Left colon (tissue), 2 donors: ENCODE measurements around the gene UBA7. TPM values are rescaled to one million over a fixed set of nuclear protein-coding genes. Genes with fewer than 3 reads are reported as not detected.
A peak's percentile ranks its signal among the peaks of the same experiment; 100 is the strongest.
"Not testable (repeated sequence)": the region's sequence is repeated elsewhere in the genome, so short reads cannot be mapped to it uniquely, and the experiment has no call there.

Source experiments
- ATAC-seq: fragments of 200-7000 bp; cut with Tn5 transposase; one replicate; pipeline ENCODE4 v1.9.1; 2020; ENCODE audit warnings: mild to moderate bottlenecking, moderate library complexity
- DNase-seq, 2 donors: peaks; one replicate each; pipeline ENCODE4 v3.0.0-alpha.2; 2020
- intact Hi-C, 2 donors: fragments of 100-400 bp; cut with DNase I in 1 of 2; cut with micrococcal nuclease in 1 of 2; formaldehyde crosslinking; loops; one replicate each; pipeline versions ENCODE4 v1.11.2 to v1.14.0; 2022; cut with DNase I, micrococcal nuclease
- long read RNA-seq: library from polyadenylated mRNA; unstranded; transcript quantifications from one replicate; pipeline ENCODE4 v2.0.0, GENCODE V29; 2021
- total RNA-seq, 2 donors: library from RNA; stranded (reverse); fragmentation: NEBNext Ultra II Directional; extraction: Animal tissue kit (Norgen Biotek cat#: 25700); gene quantifications; one replicate each; pipeline ENCODE4 v1.2.1, GENCODE V29; 2021
- donor health status: DM: no; HTN: no; CAD: no.
- donor health status: DM: yes; HTN: yes; CAD: no.

UBA7 gene
- total RNA-seq, result 100 to 1,000 TPM in 1 of 2 donors, 10 to 100 TPM in 1; 71.6 to 102 TPM
- long read RNA-seq, transcript UBA7-201 (24 exons, 3,299 nt), result major isoform, 10 of 63 reads
- long read RNA-seq, partial matches to known transcripts, result 33 of 63 reads
- long read RNA-seq, other reads (novel, unspliced or antisense), result 20 of 63 reads

- DNase-seq (peak; percentile 53 to 55), ATAC-seq (peak; percentile 98)
- intact Hi-C loops, result no loop called here
Observed at GRCh38 chr3:49813497-49814174, at the start of gene UBA7. Gene UBA7, minus strand, starts transcription at chr3:49813953. Its CDS starts 166 bp downstream, at chr3:49813787.

- DNase-seq (no peak), ATAC-seq (no peak)
- intact Hi-C loops, result loop anchor here in 1 of 2 donors (10.0 kb wide), 1 partner anchor 145 kb away; the partner anchor contains the start of gene AMIGO3
Observed at GRCh38 chr3:49859576-49860305, 46.0 kb upstream of the UBA7 start.

- peak; percentile 100 for ATAC-seq
- intact Hi-C loops, result loop anchor here in 1 of 2 donors (10.0 kb wide), 1 partner anchor 142 kb away; the partner anchor contains the start of gene AMIGO3
- peak; percentile 93 to 97 for DNase-seq
Observed at GRCh38 chr3:49856181-49857005, 42.6 kb upstream of the UBA7 start, which contains the start of gene TRAIP. Gene TRAIP, minus strand, starts transcription at chr3:49856564. Its CDS starts 111 bp downstream, at chr3:49856453.

GRCh38 chr3:49855662-49856061 lies 41.9 kb upstream of the UBA7 start:
- DNase-seq (no peak), ATAC-seq (no peak)
- intact Hi-C loops, result loop anchor here in 1 of 2 donors (10.0 kb wide), 1 partner anchor 141 kb away; the partner anchor contains the start of gene AMIGO3

GRCh38 chr3:49845694-49846093 lies 31.9 kb upstream of the UBA7 start:
- intact Hi-C loops, result no loop called here
- peak; percentile 83 for ATAC-seq

GRCh38 chr3:49844464-49845183 lies 30.9 kb upstream of the UBA7 start:
- intact Hi-C loops, result loop anchor here in 1 of 2 donors (5.0 kb wide), 1 partner anchor 42 kb away; the partner anchor contains the start of gene INKA1
- ATAC-seq (no peak), DNase-seq (no peak)

More at GRCh38 chr3:49845694-49846093, 31.9 kb upstream of the UBA7 start:
- peak in 1 of 2 donors; percentile 16 for DNase-seq

GRCh38 chr3:49842843-49843517 lies 29.2 kb upstream of the UBA7 start:
- intact Hi-C loops, result loop anchor here in 1 of 2 donors (5.0 kb wide), 1 partner anchor 41 kb away; the partner anchor contains the start of gene INKA1
- DNase-seq, result no peak

GRCh38 chr3:49841806-49842205 lies 28.1 kb upstream of the UBA7 start:
- intact Hi-C loops, result loop anchor here in 1 of 2 donors (5.0 kb wide), 1 partner anchor 40 kb away; the partner anchor contains the start of gene INKA1
- ATAC-seq (no peak), DNase-seq (no peak)

More at GRCh38 chr3:49842843-49843517, 29.2 kb upstream of the UBA7 start:
- ATAC-seq, result no peak

GRCh38 chr3:49841126-49841696 lies 27.5 kb upstream of the UBA7 start:
- ATAC-seq (peak; percentile 35), DNase-seq (peak in 1 of 2 donors; percentile 10)
- intact Hi-C loops, result loop anchor here in 1 of 2 donors (5.0 kb wide), 1 partner anchor 39 kb away; the partner anchor contains the start of gene INKA1

- intact Hi-C loops, result loop anchor here in 1 of 2 donors (5.0 kb wide), 1 partner anchor 38 kb away; the partner anchor contains the start of gene INKA1
- ATAC-seq (no peak), DNase-seq (no peak)
Observed at GRCh38 chr3:49840388-49840787, 26.6 kb upstream of the UBA7 start.

GRCh38 chr3:49839193-49839809 lies 25.5 kb upstream of the UBA7 start:
- intact Hi-C loops, result loop anchor here in 1 of 2 donors (5.0 kb wide), 1 partner anchor 137 kb away; no protein-coding TSS in a partner anchor
- ATAC-seq (peak; percentile 92), DNase-seq (peak; percentile 73 to 88)

- no peak for DNase-seq
- no peak for ATAC-seq
- intact Hi-C loops, result no loop called here
Observed at GRCh38 chr3:49831341-49831740, 17.6 kb upstream of the UBA7 start.

- DNase-seq (no peak), ATAC-seq (no peak)
- intact Hi-C loops, result no loop called here
Observed at GRCh38 chr3:49826016-49826415, 12.3 kb upstream of the UBA7 start.

- intact Hi-C loops, DNase-seq, ATAC-seq: not testable (repeated sequence)
Observed at GRCh38 chr3:49823131-49823530, 9.4 kb upstream of the UBA7 start.

GRCh38 chr3:49812916-49813496 lies 747 bp downstream of the UBA7 start:
- intact Hi-C loops, result no loop called here
- peak; percentile 37 for ATAC-seq

More at GRCh38 chr3:49812916-49813496, 747 bp downstream of the UBA7 start:
- DNase-seq, result peak in 1 of 2 donors; percentile 16
